GM06990 (cell line): ENCODE measurements around the gene TRIM41.
A peak's percentile ranks its signal among the peaks of the same experiment; 100 is the strongest.

Experiments
- DNase-seq: peaks from one replicate; pipeline ENCODE4 v3.0.0-alpha.2; 2011; ENCODE audit not compliant: insufficient read length; ENCODE audit errors: extremely low read depth
- H3K27me3 ChIP-seq: replicated peaks from 2 replicates; pipeline ENCODE4 v1.6.0; 2011; ENCODE audit warnings: low read length; ENCODE audit not compliant: control insufficient read depth, insufficient read depth
- H3K36me3 ChIP-seq: 2 replicates; pipeline ENCODE4 v1.5.1; 2011; ENCODE audit warnings: low read length; ENCODE audit not compliant: control insufficient read depth, insufficient read depth
- H3K4me3 ChIP-seq: replicated peaks from 2 replicates; pipeline ENCODE4 v1.5.1; 2011; ENCODE audit warnings: low read depth, mild to moderate bottlenecking, control low read depth, low read length
- TF ChIP-seq, protein P1 (sequence below): IDR thresholded peaks from 2 replicates; pipeline ENCODE4 v1.5.1; 2011; ENCODE audit warnings: low read length, control low read depth, mild to moderate bottlenecking, inconsistent platforms; ENCODE audit not compliant: insufficient read depth, poor library complexity, severe bottlenecking

TRIM41 gene

DNA sequence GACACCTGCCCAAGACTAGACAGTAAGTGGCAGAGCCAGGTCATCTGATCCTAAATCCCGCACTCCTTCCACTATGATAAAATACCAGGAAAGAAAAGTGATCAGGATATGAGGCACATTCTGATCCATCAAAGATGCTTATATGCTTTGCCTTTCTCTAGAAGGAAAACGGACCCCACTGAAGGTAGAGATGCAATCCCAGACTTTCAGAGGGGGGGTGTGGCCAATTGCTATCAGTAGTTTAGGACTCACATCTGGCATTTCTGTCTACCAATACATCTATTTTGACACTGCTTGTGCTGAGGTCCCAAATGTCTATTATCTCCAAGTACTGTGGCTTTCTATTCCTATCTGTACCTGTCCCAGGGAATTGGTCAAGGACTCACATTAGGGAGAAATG, 36.2 kb downstream of the TRIM41 start:
- no peaks in the 10 kb centered on the region for H3K27me3 ChIP-seq
- TF ChIP-seq, protein P1, sequence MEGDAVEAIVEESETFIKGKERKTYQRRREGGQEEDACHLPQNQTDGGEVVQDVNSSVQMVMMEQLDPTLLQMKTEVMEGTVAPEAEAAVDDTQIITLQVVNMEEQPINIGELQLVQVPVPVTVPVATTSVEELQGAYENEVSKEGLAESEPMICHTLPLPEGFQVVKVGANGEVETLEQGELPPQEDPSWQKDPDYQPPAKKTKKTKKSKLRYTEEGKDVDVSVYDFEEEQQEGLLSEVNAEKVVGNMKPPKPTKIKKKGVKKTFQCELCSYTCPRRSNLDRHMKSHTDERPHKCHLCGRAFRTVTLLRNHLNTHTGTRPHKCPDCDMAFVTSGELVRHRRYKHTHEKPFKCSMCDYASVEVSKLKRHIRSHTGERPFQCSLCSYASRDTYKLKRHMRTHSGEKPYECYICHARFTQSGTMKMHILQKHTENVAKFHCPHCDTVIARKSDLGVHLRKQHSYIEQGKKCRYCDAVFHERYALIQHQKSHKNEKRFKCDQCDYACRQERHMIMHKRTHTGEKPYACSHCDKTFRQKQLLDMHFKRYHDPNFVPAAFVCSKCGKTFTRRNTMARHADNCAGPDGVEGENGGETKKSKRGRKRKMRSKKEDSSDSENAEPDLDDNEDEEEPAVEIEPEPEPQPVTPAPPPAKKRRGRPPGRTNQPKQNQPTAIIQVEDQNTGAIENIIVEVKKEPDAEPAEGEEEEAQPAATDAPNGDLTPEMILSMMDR = no peak
- H3K36me3 ChIP-seq = peaks cover 8% of the 10 kb centered on the region
- peak overlapping the region; percentile 94 for H3K4me3 ChIP-seq
- no peak for DNase-seq

DNA sequence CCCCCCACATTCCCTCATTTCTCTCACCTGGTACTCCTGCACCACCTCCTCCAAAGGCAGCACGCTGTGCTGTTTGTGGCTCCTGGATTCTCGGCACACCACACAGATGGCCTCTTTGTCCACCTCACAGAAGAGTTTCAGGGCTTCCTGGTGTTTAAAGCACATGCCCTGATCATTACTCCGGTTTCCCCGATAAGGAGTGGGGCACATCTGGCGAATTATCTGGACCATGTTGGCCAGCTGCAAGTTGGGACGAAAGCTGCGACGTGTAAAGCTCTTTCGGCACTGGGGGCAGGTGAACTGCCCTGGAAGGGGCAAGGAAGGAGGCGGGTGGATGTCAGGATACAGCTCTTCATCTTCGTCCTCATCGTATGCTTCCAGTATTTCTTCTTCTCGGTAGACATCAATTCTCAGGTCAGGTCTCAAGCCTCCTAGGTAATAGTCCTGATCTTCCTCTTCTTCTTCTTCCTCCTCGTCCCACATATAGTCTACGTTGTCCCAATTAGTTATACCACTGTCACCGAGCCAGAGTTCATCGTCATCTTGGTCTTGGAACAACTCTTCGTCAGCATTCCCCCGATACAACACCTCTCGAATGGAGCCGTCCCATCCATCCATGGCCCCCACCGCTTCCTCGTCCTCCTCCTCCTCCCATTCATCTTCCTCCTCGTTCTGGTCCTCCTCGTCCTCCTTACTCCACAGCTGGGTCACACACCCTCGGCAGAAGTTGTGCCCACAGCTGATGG, 37.1 kb downstream of the TRIM41 start:
- TF ChIP-seq, protein P1 = no peak
- DNase-seq = no peak
- H3K4me3 ChIP-seq = peak overlapping the region; percentile 94
- no peaks in the 10 kb centered on the region for H3K27me3 ChIP-seq
- H3K36me3 ChIP-seq = peaks cover 5% of the 10 kb centered on the region

DNA sequence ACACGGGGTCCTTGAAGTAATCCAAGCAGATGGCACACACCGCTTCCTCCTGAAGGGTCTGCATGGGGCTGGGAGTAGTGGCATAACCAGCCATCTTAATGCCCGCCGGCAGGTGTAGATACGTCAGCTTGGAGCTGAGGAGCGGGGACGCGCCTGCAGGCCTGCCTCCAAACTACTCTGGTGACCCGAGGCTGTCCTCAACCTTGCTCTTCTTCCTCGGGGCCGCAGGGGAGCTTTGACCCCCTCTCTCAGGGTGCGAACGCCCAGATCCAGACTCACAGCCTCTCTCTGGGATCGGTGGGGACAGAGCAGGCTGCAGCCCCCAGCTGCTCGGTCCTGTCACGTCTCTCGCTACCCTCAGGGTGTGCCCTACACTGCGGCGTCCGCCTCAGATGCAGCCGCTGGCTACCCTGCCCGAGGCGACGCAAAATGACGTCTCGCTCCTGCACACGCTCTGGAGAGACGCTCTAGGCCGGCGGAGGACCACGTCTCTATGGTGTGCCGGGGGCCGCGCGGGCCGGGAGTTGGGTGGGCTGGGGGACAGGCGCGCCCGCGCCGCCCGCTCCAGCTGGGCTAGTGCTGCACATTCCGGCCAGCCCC, 37.7 kb downstream of the TRIM41 start, which contains the start of gene TRIM52:
Gene TRIM52, minus strand, starts transcription at position 424 of the 600 bp plus-strand sequence. Its CDS starts 330 bp downstream, at position 94.
- TF ChIP-seq, protein P1 = no peak
- DNase-seq = peak; percentile 93
- H3K4me3 ChIP-seq = peak within 1 kb of the TSS; percentile 94
- peaks cover 5% of the 10 kb centered on the region for H3K36me3 ChIP-seq
- H3K27me3 ChIP-seq = no peaks in the 10 kb centered on the region

DNA sequence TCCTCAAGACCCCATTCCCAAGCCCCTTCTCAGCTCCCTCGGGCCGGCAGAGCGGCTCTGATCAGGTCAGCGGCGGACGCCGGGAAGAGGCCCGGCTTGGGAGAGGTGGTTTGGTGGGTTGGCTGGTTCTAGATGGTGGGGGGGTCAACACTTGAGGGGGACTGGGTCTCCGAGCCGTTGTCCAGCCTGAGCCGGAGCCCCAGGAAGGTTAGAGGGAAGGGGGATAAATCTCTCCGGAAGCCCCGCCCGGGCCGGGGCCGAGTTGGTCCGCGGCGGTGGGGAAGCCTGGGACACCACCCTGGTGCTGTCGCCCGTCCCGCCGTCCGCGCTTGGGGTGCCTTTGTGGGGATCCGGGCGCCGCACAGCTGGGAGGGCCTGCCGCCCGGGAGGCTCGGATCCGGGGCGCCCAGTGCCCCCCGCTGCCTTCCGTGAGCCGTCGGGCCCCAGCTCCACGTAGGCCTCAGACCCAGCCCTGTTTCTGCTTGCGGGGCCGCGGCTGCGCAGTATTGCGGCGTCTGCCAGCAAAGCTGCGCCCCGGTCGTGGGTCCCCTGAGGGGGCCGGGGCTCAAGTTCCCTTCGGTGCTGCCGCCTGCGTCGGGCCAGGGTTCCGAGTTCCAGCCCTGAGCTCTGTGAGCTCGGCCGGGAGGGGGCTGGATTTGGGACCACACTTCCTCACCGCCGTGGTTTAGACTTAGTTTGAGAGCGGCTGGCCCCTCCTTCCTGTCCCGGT, 38.4 kb downstream of the TRIM41 start:
- peak; percentile 86 for DNase-seq
- H3K36me3 ChIP-seq = peaks cover 2% of the 10 kb centered on the region
- peak overlapping the region; percentile 94 for H3K4me3 ChIP-seq
- no peaks in the 10 kb centered on the region for H3K27me3 ChIP-seq
- TF ChIP-seq, protein P1 = no peak

DNA sequence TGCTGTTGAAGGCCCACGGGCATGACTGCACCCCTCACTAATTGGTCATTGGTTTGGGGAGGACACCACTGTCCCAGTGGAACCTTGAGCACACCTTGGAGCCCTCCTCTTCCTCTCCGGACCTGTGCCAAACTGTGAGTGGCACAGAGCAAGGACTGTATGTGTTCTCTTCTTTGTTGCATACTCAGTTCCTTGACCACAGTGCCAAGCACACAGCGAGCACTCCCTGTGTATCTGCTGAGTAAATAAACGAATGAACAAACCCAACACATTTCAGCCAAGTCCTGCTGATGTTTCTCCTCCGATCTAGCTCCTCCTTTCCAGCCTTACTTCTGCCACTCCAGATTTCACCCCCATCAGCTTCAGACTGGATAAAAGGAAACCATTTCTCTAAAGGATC, 40.6 kb downstream of the TRIM41 start:
- TF ChIP-seq, protein P1 = no peak
- DNase-seq = no peak
- Histone ChIP-seq H3K27me3 (no peaks in the 10 kb centered on the region), H3K4me3 (no peak overlapping the region), H3K36me3 (peaks cover 2% of the 10 kb centered on the region)
